Activated CD4-positive, alpha-beta T cell treated with anti-CD3 and anti-CD28 coated beads, Interleukin-2, amount 10 ng/mL, durations not matched to agents 7 days and 5 days (primary cell): ENCODE results near the gene SLC39A9. TPM values are rescaled to one million over a fixed set of nuclear protein-coding genes. Genes with fewer than 3 reads are reported as not detected.
"Not testable (repeated sequence)": the region's sequence is repeated elsewhere in the genome, so short reads cannot be mapped to it uniquely, and the experiment has no call there.

Experiments used
- CTCF ChIA-PET: fragments of 350-600 bp; sonication (Branson Sonifier 250); formaldehyde crosslinking; loops from one replicate; lab custom pipeline; 2021; ENCODE audit warnings: antibody characterized with exemption; lab: Charles Lee
- POLR2A ChIA-PET: fragments of 350-600 bp; sonication (Branson Sonifier 250); formaldehyde crosslinking; loops from one replicate; lab custom pipeline; 2021; ENCODE audit warnings: antibody characterized with exemption; lab: Charles Lee
- DNase-seq: peaks from one replicate; pipeline ENCODE4 v3.0.0-alpha.2; 2020
- H3K27ac Mint-ChIP-seq: one replicate; pipeline ENCODE4 v1.8.0; 2021; ENCODE audit warnings: mild to moderate bottlenecking, moderate library complexity, mixed read lengths
- H3K27me3 Mint-ChIP-seq: one replicate; pipeline ENCODE4 v1.8.0; 2021; ENCODE audit warnings: mixed read lengths
- H3K36me3 Mint-ChIP-seq: one replicate; pipeline ENCODE4 v1.8.0; 2021; ENCODE audit warnings: low read depth, mixed read lengths
- H3K4me1 Mint-ChIP-seq: one replicate; pipeline ENCODE4 v1.8.0; 2021; ENCODE audit warnings: mixed read lengths
- H3K4me3 Mint-ChIP-seq: one replicate; pipeline ENCODE4 v1.8.0; 2021; ENCODE audit warnings: mild to moderate bottlenecking, moderate library complexity, mixed read lengths
- H3K9me3 Mint-ChIP-seq: one replicate; pipeline ENCODE4 v1.8.0; 2021; ENCODE audit warnings: mixed read lengths
- total RNA-seq, 2 experiments: library from RNA; stranded (reverse); gene quantifications; one replicate each; pipeline ENCODE4 v1.2.3, GENCODE V29; 2021

SLC39A9 gene
- total RNA-seq, 2 experiments from 2014 or later: 43.7 to 50.4 TPM

DNA sequence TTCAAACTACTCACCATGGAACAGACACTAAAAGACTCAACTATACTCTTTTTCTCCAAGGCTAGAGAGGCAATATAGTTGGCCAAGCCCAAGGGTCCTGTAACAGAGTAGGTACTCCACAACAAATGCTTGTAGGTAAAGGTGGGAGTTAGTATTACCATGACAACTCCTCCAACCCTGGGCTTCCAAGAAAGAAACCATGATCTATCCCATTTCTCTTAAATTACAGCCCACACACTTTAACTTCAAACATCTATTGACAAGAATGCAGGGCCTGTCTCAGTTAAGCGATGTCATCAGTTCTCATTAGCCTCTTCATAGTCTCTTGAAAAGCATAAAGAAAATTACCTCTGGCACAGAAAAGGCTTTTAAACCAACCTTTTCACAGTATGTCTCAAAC, 25.4 kb upstream of the SLC39A9 start:
- peaks cover 30% of the 10 kb centered on the region for H3K36me3 Mint-ChIP-seq
- H3K4me3 Mint-ChIP-seq: no peak overlapping the region
- POLR2A ChIA-PET: no interaction called here
- no peak overlapping the region for H3K27ac Mint-ChIP-seq
- no peaks in the 10 kb centered on the region for H3K4me1 Mint-ChIP-seq
- DNase-seq: no peak
- H3K9me3 Mint-ChIP-seq: no peaks in the 10 kb centered on the region
- CTCF ChIA-PET: no interaction called here
- no peaks in the 10 kb centered on the region for H3K27me3 Mint-ChIP-seq

DNA sequence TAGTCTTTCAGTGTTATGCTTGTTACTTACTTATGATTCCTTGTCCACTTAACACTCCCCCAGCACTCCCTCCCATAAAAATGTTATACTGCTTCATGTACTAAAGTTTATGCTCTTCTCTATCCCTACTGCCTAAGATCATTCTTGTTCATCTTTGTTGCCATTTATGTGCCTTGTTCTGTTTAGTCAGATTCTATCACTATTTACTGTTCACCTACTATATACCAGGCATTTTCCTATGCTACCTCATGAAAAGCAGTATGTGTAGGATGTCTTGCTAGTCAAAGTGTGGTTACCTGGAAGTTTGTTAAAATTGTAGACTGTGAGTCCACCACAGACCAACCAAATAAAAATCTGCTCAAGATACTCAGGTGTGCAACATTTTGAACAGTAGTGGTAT, 24.3 kb upstream of the SLC39A9 start:
- peaks cover 34% of the 10 kb centered on the region for H3K36me3 Mint-ChIP-seq
- no peak for DNase-seq
- H3K9me3 Mint-ChIP-seq: no peaks in the 10 kb centered on the region
- ChIA-PET CTCF (no interaction called here), POLR2A (no interaction called here)
- H3K4me3 Mint-ChIP-seq: no peak overlapping the region
- no peak overlapping the region for H3K27ac Mint-ChIP-seq
- no peaks in the 10 kb centered on the region for H3K4me1 Mint-ChIP-seq
- H3K27me3 Mint-ChIP-seq: no peaks in the 10 kb centered on the region

DNA sequence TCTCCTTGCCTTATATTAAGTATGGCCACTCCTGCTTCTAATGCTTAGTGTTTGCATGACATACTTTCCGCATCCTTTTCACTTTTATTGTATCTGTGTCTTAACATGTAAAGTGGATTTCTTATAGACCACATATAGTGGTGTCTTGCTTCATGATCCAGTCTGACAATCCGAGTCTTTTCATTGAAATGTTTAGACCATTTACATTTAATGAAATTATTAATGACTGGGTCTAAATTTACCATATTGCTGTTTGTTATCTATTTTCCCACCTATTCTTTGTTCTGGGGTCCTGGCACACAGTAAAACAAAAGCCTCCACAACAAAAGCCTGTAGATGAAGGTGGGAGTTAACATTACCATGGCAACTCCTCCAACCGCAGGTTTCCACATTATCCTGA, 23.3 kb upstream of the SLC39A9 start:
- CTCF ChIA-PET: interaction anchor here (1.1 kb wide), 1 partner anchor 9 kb away, joined by 3 read pairs; no protein-coding TSS in a partner anchor
- no peaks in the 10 kb centered on the region for H3K9me3 Mint-ChIP-seq
- H3K4me3 Mint-ChIP-seq: no peak overlapping the region
- no peaks in the 10 kb centered on the region for H3K4me1 Mint-ChIP-seq
- no peak for DNase-seq
- H3K27ac Mint-ChIP-seq: no peak overlapping the region
- peaks cover 43% of the 10 kb centered on the region for H3K36me3 Mint-ChIP-seq
- H3K27me3 Mint-ChIP-seq: no peaks in the 10 kb centered on the region
- POLR2A ChIA-PET: no interaction called here

- H3K27ac Mint-ChIP-seq: no peak overlapping the region
Measured at GRCh38 chr14:69375722-69376121, 22.8 kb upstream of the SLC39A9 start.

GRCh38 chr14:69376439-69376838, 22.1 kb upstream of the SLC39A9 start:
- no peak for DNase-seq
- Mint-ChIP-seq H3K4me3 (no peak overlapping the region), H3K4me1 (no peaks in the 10 kb centered on the region), H3K27ac (no peak overlapping the region), H3K27me3 (no peaks in the 10 kb centered on the region), H3K9me3 (no peaks in the 10 kb centered on the region), H3K36me3 (peaks cover 48% of the 10 kb centered on the region)
- ChIA-PET CTCF (interaction anchor here (1.2 kb wide), 1 partner anchor 13 kb away, joined by 3 read pairs; no protein-coding TSS in a partner anchor), POLR2A (no interaction called here)

More at GRCh38 chr14:69375722-69376121, 22.8 kb upstream of the SLC39A9 start:
- Mint-ChIP-seq H3K4me1 (no peaks in the 10 kb centered on the region), H3K4me3 (no peak overlapping the region), H3K27me3 (no peaks in the 10 kb centered on the region), H3K36me3 (peaks cover 48% of the 10 kb centered on the region), H3K9me3 (no peaks in the 10 kb centered on the region)
- DNase-seq: no peak
- ChIA-PET CTCF (interaction anchor here (1.1 kb wide), 1 partner anchor 9 kb away, joined by 3 read pairs; no protein-coding TSS in a partner anchor), POLR2A (no interaction called here)

DNA sequence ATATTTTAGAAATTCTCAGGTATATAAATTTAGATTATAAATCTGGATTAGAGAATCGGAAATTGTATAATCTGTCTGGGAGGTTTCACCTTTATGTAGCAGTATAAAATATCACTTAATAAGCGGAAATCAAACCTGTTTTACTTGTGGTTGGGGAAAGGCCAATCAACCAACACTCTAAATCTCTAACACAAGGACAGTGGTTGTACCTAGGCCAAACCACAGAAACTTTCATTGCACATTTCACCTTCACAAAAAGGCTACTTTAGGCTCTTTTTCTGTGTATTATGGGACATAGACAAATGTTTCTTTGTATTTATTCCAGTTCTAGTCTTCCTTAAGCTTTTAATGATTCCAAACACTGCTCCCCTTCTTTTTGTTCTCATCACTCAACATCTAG, 20.2 kb upstream of the SLC39A9 start:
- no peak for DNase-seq
- CTCF ChIA-PET: no interaction called here
- Mint-ChIP-seq H3K9me3 (no peaks in the 10 kb centered on the region), H3K27ac (no peak overlapping the region), H3K4me1 (no peaks in the 10 kb centered on the region), H3K36me3 (peaks cover 48% of the 10 kb centered on the region), H3K27me3 (no peaks in the 10 kb centered on the region), H3K4me3 (no peak overlapping the region)
- POLR2A ChIA-PET: no interaction called here

DNA sequence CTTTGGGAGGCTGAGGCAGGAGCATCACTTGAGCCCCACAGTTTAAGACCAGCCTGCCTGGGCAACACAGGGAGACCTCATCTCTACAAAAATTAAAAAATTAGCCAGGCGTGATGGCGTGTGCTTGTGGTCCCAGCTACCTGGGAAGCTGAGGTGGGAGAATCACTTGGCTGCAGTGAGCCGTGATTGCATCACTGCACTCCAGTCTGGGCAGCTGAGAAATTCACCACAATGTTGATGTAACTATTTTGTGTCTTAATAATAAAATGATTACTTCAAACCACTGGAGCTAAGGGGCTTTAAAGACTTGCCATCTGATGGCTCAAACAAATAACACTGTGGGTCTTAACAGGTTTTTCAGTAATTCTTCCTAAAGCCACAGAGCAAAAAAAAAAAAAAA, 11.2 kb upstream of the SLC39A9 start:
- H3K4me3 Mint-ChIP-seq: no peak overlapping the region
- peaks cover 35% of the 10 kb centered on the region for H3K4me1 Mint-ChIP-seq
- H3K27ac Mint-ChIP-seq: no peak overlapping the region
- no peaks in the 10 kb centered on the region for H3K27me3 Mint-ChIP-seq
- no peak for DNase-seq
- CTCF ChIA-PET: interaction anchor here (1.3 kb wide), 1 partner anchor 72 kb away, joined by 3 read pairs; no protein-coding TSS in a partner anchor
- POLR2A ChIA-PET: no interaction called here
- peaks cover 70% of the 10 kb centered on the region for H3K36me3 Mint-ChIP-seq
- H3K9me3 Mint-ChIP-seq: no peaks in the 10 kb centered on the region

DNA sequence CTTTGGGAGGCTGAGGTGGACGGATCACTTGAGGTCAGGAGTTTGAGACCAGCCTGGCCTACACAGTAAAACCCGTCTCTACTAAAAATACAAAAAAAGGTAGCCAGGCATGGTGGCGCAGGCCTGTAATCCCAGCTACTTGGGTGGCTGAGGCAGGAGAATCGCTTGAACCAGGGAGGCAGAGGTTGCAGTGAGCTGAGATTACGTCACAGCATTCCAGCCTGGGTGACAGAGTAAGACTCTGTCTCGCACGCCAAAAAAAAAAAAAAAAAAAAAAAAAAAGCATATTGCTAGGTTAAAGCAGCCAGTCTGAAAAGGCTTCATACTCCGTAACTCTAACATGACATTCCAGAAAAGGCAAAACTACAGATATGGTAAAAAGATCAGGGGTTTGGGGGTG, 7.1 kb upstream of the SLC39A9 start:
- H3K27me3 Mint-ChIP-seq, CTCF ChIA-PET, DNase-seq, POLR2A ChIA-PET, H3K9me3 Mint-ChIP-seq, H3K4me3 Mint-ChIP-seq, H3K27ac Mint-ChIP-seq: not testable (repeated sequence)
- peaks cover 80% of the 10 kb centered on the region for H3K36me3 Mint-ChIP-seq
- H3K4me1 Mint-ChIP-seq: peaks cover 59% of the 10 kb centered on the region

GRCh38 chr14:69392481-69392880, 6.0 kb upstream of the SLC39A9 start:
- CTCF ChIA-PET: interaction anchor here (0.7 kb wide), 1 partner anchor 242 kb away, joined by 5 read pairs; no protein-coding TSS in a partner anchor
- Mint-ChIP-seq H3K27me3 (no peaks in the 10 kb centered on the region), H3K4me1 (peaks cover 66% of the 10 kb centered on the region), H3K9me3 (no peaks in the 10 kb centered on the region), H3K4me3 (no peak overlapping the region), H3K27ac (no peak overlapping the region), H3K36me3 (peaks cover 81% of the 10 kb centered on the region)
- no peak for DNase-seq
- POLR2A ChIA-PET: interaction anchor here (0.6 kb wide), 1 partner anchor 83 kb away, joined by 6 read pairs; no protein-coding TSS in a partner anchor

DNA sequence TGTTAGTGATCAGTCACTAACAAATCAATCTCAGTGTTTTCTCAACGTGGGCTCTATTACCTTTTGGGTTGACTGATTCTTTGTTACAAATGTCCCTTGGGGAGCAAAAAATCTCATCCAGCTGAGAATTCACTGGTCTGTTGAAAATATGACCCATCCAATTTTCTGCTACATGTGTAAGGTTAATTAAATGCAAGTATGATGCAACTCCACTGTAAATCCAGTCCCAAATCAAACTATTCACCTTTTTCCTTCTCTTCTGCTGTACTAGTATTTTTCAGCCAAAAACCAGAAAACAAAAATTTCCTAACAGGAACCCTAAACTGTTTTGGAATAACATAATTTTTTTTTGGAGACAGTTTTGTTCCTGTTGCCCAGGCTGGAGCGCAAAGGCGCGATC, 2.6 kb upstream of the SLC39A9 start:
- peak overlapping the region; percentile 16 for H3K27ac Mint-ChIP-seq
- H3K27me3 Mint-ChIP-seq: no peaks in the 10 kb centered on the region
- H3K36me3 Mint-ChIP-seq: peaks cover 65% of the 10 kb centered on the region
- H3K4me3 Mint-ChIP-seq: peak overlapping the region; percentile 89
- peaks cover 70% of the 10 kb centered on the region for H3K4me1 Mint-ChIP-seq
- no peak for DNase-seq
- ChIA-PET CTCF (interaction anchor here (1.2 kb wide), 1 partner anchor 64 kb away, joined by 8 read pairs; no protein-coding TSS in a partner anchor), POLR2A (no interaction called here)
- no peaks in the 10 kb centered on the region for H3K9me3 Mint-ChIP-seq

GRCh38 chr14:69398818-69399210, 322 bp downstream of the SLC39A9 start:
- ChIA-PET POLR2A (no interaction called here), CTCF (no interaction called here)
- H3K36me3 Mint-ChIP-seq: peaks cover 41% of the 10 kb centered on the region
- H3K9me3 Mint-ChIP-seq: no peaks in the 10 kb centered on the region
- H3K27me3 Mint-ChIP-seq: no peaks in the 10 kb centered on the region
- H3K4me3 Mint-ChIP-seq: peak overlapping the region; percentile 89
- peak overlapping the region; percentile 98 for H3K27ac Mint-ChIP-seq
- peaks cover 62% of the 10 kb centered on the region for H3K4me1 Mint-ChIP-seq
- DNase-seq: no peak

DNA sequence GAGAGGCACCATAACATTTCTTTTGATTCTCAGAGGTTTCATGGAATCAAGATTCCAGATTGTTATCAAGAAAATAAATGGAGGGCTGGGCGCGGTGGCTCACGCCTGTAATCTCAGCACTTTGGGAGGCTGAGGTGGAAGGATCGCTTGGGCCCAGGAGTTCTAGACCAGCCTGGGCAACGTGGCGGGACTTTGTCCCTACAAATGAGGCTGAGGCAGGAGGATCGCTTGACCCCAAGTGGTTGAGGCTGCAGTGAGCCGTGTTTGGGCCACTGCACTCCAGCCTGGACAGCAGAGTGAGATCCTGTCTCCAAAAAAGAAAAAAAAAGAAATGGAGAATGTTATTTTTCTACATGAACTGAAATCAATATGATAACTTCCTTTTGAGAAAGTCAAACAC, 1.3 kb downstream of the SLC39A9 start:
- Mint-ChIP-seq H3K27me3 (no peaks in the 10 kb centered on the region), H3K36me3 (peaks cover 35% of the 10 kb centered on the region), H3K9me3 (no peaks in the 10 kb centered on the region), H3K27ac (peak overlapping the region; percentile 98), H3K4me1 (peaks cover 59% of the 10 kb centered on the region), H3K4me3 (peak overlapping the region; percentile 89)
- ChIA-PET CTCF (interaction anchor here (0.7 kb wide), 1 partner anchor 270 kb away, joined by 4 read pairs; no protein-coding TSS in a partner anchor), POLR2A (no interaction called here)
- DNase-seq: no peak

DNA sequence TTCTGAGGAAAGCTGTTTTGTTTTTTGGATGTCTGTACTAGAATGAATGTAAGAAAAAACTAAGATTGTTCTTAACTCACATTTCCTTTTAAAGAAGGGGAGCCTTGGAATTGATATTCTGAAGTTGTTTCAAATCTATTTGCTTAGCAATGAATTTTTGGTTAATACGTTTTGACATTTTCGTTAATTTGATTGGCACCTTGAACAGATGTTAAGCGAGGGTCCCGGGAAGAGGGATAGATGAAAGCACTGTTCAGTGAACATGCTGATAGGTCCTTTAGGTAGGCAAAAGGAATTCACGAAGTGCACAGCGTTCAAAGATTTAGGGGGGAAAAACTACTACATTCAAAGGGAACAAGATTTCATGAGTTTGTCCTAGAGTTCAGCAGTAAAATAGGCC, 1.7 kb downstream of the SLC39A9 start:
- CTCF ChIA-PET: interaction anchor here (0.7 kb wide), 1 partner anchor 271 kb away, joined by 4 read pairs; no protein-coding TSS in a partner anchor
- Mint-ChIP-seq H3K27ac (peak overlapping the region; percentile 98), H3K36me3 (peaks cover 33% of the 10 kb centered on the region), H3K9me3 (no peaks in the 10 kb centered on the region), H3K4me3 (peak overlapping the region; percentile 89), H3K4me1 (peaks cover 55% of the 10 kb centered on the region), H3K27me3 (no peaks in the 10 kb centered on the region)
- POLR2A ChIA-PET: no interaction called here
- no peak for DNase-seq

GRCh38 chr14:69401841-69402240, 3.3 kb downstream of the SLC39A9 start:
- no peak for DNase-seq
- CTCF ChIA-PET: no interaction called here
- Mint-ChIP-seq H3K27ac (no peak overlapping the region), H3K4me1 (peaks cover 38% of the 10 kb centered on the region), H3K4me3 (no peak overlapping the region), H3K9me3 (no peaks in the 10 kb centered on the region), H3K36me3 (peaks cover 20% of the 10 kb centered on the region), H3K27me3 (no peaks in the 10 kb centered on the region)
- POLR2A ChIA-PET: no interaction called here
